ENCODE measurements around the gene FNDC1.
A peak's percentile ranks its signal among the peaks of the same experiment; 100 is the strongest.
"Not testable (repeated sequence)": the region's sequence is repeated elsewhere in the genome, so short reads cannot be mapped to it uniquely, and the experiment has no call there.

The FNDC1 gene

DNA sequence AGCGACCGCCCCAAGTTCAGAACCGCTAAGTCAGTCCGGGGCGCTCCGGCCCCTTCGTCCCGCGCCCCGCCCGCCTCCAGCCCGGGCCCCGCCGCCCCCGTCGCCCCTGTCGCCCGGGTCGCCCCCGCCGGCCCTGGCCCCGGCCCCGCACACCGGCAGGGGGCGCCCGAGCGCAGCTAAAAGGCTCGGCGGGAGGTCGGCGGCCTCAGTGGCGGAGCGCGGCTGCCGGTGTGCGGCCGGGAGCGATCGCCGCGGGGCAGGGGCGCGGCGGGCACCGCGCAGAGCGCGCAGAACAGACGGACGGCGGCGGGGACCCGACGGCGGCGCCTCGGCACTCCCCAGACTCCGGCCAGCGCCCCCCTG is at the start of gene FNDC1:
FNDC1 (plus strand) TSS at position 208 of the 363 bp plus-strand sequence. CDS start 197 bp downstream, outside the sequence.
- peak in 1 of 2 experiments; percentile 66 for DNase-seq

DNA sequence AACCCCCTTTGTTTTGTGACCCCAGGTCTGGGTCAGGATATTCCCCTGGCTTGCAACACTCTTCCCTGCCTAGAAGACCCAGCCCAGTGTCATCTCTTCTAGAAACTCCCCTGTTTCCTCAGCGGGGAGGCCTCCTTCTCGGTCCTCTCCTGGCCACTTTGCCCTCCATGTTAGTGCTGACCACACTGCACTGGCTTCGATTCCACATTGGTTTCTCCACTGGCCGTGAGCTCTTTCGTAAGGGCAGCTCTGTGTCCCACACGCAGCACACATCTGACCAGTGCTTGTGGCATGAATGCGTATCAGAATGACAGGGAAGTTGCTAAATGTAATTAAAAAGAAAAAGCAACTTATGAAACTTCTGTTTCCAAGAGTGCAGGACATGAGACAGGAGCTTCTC is 49.4 kb upstream of the FNDC1 start:
- no peak for DNase-seq

DNA sequence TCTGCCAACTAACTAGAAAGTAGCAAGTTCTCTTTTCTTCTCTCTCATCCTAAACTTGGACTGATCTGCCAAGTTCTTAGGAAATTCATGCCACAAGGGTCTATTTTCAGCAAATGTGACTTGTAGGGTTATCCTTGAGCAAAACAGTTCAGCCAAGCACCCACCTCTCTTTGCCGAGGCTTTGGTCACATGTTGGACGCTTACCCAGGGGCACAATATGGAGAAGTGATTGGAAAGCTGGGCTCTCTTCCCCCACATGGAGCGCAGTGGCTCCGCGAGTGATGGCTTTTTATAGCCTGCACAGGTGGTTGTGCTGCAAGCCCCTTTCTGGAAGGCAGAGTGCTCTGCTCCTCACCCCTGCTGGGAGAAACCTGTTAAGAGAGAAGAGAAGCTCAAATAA is 47.7 kb upstream of the FNDC1 start:
- DNase-seq: no peak

DNA sequence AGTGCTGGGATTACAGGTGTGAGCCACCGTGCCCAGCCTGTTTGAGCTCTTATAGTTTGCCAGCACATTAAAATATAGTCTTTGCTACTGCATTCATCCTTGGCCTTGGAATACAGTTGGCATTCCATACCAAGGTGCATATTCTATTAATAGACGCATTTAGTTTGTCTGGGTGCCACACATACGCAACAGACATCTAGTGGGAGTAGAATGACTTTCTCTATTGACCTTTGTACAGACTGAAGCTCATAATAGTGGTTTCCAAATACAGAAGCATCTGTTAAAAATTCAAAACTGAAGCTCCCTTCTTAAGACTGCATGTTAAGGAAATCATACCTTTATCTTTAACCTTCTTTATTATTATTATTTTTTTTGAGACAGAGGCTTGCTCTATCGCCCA is 46.7 kb upstream of the FNDC1 start:
- no peak for DNase-seq

DNA sequence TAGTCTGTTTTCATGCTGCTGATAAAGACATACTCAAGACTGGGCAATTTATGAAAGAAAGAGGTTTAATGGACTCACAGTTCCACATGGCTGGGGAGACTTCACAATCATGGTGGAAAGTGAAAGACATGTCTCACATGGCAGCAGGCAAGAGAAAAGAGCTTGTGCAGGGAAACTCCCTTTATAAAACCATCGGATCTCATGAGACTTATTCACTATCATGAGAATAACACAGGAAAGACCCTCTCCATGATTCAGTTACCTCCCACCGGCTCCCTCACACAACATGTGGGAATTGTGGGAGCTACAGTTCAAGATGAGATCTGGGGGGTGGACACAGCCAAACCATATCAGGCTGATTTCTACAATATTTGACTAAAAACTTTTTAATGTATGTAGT is 45.4 kb upstream of the FNDC1 start:
- not testable (repeated sequence) for DNase-seq

DNA sequence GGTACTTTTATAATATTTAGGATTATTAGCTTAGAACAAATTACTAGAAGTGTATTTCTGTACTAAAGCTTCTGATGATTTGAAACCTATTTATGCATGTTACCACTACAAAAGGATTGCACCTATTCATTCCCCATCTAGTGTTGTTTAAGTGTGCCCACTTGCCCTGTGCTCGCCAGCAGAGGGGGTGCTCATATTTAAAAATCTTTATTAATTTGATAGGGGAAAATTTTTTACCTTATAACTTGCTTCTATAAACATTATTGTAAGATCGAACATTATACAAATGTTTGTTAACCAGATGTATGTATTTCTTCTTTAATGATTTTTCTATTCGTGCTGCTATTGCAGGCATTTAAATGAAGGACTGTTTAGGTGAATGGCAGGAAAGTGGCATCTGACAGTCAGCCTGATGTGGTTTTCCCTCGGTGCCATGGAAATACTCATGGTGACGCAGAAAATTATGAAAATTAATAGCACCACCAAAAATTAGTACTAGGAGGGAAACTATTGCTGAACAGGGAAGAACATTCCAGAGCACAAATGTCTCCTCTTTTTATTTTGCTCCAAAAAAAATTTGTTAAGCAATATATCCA is 44.1 kb upstream of the FNDC1 start:
- no peak for DNase-seq

DNA sequence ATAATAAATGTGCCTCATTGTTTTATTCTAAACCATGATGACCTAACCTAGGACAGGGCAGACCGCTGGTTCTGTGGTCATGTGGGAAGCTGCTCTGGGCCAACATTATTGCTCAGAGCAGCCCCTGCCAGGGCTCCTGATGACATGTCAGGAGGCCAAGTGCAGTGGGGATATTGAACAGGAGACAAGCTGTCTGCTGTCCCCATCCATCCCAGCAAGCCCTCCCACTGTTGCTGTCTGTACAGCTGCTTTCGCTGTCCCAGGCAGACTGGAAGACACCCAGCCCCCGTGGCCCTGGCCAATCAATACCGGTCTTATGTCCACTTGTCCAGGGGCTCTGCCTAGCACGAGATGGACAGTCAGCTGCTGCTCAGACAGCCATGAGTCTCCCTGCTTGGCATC is 43.2 kb upstream of the FNDC1 start:
- no peak for DNase-seq

DNA sequence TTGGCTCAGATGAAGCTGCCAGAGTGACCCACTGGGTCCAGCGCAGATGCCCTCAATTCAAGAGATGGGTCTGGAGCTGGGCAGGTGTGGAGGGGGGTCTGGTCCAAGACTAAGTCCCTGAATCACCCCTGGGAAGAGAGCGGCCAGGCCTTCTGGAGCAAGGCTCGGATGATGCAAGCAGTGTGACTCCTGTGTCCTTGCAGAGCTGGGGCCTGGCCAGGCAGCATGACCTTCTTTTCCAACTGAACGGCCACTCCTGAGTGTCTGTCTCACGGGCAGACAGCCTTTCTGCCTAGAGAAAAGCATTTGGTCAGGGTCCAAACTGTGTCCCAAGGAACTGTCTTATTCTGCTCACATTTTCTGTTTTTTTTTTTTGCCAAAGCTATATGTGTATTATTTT is 42.6 kb upstream of the FNDC1 start:
- DNase-seq: no peak

DNA sequence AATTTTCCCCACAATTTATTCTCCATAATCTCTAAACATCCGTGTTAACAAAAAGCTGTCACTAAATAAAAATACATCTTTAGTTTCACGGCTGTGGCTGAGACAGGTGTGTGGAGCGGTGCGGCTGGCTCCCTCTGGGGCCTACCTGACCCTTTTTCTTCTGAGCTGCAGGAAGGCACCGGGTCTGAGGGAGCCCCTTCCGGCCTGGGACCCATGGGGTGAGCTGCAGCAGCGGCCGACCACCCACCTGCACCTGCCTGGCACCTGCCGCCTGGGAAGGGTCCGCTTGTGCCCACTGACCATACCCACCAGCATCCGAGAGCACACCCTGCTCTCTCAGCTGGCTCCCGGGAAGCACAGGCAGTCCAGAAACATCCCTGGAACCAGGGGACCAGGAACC is 41.5 kb upstream of the FNDC1 start:
- DNase-seq: no peak

DNA sequence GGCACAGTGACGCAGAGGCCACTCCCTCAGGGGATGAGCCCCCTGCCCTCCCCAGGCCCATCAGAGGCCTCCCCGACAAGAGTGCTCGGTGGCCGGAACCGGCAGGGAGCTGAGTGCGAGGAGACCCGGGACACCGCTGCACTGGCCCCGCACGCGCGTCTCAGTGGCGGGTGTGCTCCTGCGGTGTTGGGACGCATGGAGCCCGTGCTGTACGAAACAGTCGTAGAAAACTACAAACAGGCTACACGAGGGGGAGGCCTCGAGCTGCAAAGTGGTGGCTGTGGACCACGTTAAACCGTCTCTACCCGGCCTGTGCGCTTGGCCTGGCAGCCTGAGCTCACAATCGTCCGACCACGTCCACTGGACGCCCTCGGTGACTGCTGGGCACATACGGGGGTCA is 40.2 kb upstream of the FNDC1 start:
- DNase-seq: no peak

DNA sequence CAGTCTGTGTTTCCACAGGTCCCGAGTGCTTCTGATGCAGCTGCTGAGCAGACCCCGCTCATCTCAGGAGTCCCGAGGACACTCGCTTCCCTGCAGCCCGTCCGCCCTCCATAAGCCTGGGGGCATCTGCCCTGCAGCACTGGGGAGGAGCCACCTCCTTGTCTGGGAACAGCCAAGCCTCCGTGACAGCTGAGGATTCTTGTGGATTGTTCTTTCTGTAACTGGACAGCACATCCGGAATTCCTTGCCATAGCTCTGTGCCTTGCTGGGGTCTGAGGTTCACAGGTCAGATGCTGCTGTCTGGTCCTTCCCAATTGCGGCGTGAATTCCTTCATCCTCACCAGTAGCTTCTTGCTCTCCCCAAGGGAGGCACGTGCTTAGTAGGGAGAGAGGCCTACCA is 38.4 kb upstream of the FNDC1 start:
- no peak for DNase-seq

DNA sequence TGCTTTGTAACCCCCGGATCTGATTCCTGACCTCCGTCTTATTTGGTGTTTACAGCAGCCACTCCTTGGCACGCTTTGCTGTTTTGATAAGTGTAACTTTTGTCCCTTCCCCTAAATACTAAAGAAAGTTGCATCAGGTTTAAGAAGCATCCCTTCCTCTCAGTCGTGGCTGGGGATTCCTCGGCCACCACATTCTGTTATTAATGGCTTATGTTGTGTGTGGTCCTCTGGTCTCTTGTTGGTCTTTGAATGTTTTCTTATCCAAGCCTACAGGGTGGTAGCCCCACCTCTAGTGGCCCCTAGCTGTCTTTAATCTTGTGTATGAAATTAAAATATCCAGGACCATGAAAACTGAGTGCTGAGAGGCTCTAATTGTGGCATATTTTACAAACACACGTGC is 37.5 kb upstream of the FNDC1 start:
- DNase-seq: no peak

DNA sequence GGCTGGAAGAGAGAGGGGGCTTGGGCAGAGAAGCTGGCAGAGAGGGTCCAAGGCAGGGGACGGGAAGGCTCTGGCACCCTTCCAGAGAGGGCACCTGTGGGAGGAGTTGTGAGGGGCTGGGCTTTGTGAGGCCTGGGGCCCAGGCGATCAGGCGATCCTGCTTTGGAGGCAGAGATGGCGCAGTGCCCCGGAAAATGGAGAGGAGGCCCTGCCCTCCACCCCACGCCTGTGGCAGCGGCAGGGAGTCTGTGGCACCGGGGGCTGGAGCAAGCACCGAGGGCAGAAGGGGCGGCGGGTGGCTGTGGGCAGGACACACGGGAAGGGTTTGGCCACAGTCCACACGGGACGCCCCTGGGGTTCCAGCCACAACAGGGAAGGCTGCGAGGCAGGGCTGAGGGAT is 36.5 kb upstream of the FNDC1 start:
- DNase-seq: no peak

DNA sequence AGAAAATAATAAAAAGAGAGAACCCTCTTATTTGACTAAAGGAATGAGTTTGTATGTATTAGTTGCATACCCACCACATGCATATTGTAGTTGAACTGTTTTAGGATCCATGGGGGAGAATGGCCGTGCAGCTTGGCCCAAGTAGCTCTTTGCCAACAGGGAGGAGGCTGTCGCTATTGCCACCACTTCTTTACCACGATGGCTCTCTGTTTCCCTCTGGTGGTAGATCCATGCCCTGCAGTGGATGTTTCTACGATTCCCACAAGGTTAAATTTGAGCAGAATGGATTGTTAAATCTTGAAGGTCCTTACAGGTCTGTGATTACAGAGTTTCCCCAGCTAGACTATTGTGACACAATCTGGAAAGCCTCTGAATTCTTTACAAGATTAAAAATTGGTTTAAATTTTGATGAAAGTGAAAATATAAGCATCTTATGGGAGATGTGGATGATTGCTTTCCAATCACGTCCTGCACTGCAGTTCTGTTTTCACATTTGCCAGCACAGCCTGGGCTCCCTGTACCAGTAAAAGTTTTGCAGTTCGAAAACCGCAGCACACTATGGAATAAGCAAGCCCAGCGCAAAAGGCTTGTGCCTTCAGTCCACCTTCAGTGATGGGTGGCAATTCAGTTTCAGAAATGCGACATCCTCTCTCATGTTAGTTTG is 34.4 kb upstream of the FNDC1 start:
- peak in 1 of 2 experiments; percentile 68 for DNase-seq

DNA sequence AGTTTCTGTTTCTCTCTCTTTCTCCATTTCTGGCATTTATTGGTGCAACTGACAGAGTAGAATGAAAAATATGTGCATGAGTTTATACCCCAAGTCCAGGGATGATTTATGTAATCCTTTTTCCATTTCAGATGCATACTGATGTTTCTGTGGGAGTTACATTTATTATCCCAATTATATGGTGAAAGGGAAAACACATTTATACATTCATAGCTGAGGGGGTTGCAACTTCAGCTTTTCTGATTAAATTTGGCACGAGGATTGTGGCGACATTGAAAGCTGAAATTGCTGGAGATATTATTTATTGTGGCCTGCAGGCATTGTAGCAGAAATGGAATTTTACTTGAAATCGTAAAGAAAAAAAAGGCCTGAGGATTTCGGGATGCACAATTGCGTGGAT is 31.5 kb upstream of the FNDC1 start:
- DNase-seq: no peak

DNA sequence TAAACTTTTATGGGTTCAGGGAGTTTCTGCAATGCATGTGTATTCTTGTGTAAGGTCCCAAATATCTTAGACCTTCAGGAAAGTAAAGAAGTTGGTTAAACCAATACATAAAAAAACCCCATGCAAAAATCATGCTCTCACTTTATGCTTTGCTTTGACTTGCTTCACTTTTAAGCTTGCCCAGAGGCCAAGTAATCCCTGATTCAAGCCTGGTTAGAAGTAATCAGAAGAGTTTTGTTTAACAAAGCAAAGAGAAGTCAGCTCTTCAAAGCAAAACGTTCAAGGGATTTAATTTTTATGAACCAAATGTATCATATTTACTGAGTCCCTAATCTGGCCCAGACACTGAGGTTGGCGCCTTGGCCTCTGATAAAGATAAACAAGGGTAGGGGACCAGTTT is 26.7 kb upstream of the FNDC1 start:
- DNase-seq: no peak

DNA sequence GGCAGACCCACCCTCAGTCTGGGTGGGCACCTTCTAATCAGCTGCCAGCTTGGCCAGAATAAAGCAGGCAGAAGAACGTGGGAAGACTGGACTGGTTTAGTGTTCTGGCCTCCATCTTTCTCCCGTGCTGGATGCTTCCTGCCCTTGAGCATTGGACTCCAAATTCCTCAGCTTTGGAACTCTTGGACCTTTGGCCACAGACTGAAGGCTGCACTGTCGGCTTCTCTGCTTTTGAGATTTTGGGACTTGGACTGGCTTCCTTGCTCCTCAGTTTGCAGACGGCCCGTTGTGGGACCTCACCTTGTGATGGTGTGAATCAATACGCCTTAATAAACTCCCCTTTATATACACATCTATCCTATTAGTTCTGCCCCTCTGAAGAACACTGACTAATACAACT is 20.6 kb upstream of the FNDC1 start:
- DNase-seq: no peak

DNA sequence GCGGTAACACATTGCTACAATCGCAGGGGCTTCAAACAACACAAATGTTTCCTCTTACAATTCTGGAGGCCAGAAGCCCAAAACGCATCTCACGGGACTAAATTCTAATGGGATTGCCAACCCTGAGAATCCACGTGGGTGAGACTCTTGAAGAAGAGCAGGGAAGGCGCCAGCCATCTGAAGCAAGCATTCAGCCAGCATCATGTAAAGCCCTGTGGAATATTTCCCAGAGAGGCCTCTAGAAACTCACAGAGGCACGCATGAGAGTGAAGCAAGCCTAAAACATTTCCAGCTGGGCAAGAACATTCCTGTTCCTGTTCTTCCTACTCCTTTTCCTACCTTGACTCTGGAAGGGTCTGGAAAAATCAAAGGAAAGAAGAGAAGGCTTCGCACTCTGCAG is 19.6 kb upstream of the FNDC1 start:
- no peak for DNase-seq

DNA sequence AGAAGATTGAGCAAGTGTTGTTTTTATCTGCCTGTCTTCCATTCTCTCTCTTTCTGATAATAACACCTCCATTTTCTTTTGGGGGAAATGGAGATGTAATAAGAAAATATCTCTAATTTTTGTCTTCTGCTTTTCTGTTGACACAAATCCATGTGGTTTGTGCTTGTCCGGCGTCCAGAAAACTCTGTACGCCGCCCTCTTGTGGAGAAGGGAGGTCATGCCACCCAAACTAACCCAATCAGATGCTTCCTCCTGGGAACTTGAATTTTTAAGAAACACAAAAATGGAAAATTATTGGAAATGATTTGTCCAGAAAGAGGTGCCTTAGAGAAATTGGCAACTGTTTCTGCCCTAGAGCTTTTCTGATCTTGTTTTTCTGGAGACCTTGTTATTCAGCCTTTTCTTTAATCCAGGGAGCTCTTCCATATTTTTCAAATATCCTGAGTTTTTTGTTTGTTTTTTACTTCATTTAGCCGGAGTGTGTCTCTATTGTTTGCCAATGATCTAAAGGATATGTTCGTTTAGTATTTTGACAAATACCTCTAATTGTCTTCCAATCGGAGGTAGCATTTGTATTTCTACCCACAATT is 17.8 kb upstream of the FNDC1 start:
- DNase-seq: peak; percentile 6 to 46

DNA sequence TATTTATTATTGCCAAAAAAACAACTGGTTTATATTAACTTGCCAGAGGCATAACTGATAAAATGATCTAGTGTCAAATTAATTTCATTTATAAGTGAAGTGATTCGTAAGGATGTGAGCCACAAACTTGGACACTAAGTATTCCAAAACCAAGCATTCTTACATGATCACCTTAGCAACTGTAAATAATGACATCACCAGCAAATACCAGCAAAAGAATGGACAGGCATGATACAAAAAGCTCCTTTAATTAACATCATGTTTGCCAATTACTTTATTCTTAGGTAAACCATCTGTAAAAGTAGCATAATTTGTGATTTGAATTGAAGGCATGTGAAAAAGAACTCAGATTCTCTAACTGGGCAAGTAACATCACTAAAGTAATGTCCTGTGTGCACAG is 17.2 kb upstream of the FNDC1 start:
- DNase-seq: no peak

DNA sequence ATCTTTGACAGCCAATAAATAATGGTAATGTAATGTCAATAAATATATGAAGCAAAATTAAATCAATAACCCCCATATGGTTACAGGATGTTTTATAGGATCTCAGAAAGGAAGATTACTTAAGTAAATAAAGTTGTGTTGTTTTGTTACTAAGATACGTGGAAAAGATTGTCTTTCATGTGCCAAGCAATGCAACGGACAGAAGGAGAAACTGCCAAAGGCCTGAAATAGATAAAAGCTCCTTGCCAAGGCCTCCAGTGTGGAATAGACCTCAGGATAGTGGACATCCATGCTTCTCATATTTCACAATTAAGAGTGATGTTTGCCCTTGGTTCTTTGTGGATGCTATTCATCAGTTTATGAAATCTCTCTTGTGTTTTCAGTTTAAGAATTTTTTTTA is 16.4 kb upstream of the FNDC1 start:
- no peak for DNase-seq

DNA sequence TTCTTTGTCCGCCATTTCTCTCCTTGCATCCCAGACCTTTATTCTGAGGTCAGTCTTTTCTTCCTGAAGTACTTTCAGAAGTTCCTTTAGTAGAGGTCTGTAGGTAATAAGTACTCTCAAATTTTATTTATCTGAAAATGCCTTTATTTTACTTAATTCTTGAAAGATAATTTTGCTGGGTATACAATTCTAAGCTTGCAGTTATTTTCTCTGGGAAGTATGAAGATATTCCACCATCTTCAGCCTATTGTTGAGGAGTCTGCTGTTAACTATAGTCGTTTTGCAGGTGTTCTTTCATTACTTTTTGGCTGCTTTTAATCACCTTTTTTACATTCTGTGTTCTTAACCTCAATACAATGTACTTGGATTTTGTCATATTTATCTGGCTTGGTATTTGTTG is 13.5 kb upstream of the FNDC1 start:
- DNase-seq: no peak

DNA sequence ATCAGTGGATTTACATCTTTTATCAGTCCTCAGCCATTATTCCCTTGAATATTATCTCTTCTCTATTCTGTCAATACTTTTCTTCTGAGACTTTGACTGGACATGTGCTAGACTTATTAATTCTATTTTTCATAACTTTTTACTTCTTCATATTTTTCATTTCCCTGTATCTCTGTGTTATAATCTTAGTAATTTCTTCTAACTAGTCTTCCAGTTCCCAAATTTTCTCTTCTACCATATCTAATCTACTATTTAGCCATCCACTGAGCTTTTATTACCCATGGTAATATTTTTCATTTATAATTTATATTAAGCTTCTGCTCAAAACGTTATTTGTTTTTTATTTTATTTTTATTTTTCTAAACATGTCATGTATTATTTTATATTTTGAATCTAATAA is 13.1 kb upstream of the FNDC1 start:
- DNase-seq: no peak

DNA sequence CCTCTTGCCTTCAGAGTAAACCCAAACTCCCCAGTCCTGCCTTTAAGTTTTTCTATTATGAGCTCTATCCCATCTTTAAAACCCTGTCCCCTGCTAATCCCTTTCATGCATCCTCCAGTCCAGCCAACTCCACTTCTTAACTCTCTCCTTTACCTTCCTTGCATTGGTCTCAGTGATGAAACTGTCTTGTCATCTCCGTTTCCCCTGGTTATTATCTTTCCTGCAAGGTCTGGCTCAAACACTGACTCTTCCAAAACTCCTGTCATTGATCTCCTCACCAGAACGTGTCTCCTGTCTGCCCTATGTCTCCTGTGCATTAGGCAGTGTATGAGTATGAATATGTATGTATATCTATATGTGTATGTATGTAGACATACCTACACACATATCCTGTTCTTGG is 11.8 kb upstream of the FNDC1 start:
- no peak for DNase-seq

DNA sequence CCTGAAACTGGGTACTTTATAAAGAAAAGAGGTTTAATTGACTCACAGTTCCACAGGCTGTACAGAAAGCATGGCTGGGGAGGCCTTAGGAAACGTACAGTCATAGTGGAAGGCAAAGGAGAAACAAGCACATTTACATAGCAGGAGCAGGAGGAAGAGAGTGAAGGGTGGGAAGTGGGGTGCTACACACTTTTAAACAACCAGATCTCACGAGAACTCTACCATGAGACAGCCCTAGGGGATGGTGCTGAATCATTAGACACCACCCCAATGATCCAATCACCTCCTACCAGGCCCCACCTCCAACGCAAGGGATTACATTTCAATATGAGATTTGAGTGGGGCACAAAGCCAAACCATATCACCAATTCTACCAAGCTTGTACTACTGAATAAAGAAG is 7.4 kb upstream of the FNDC1 start:
- no peak for DNase-seq

Measured in NCI-H526 (cell line).